Upper lobe of right lung (tissue), 1 donor: ENCODE results near the gene VTA1. TPM values are rescaled to one million over a fixed set of nuclear protein-coding genes. Genes with fewer than 3 reads are reported as not detected.
"Not testable (repeated sequence)": the region's sequence is repeated elsewhere in the genome, so short reads cannot be mapped to it uniquely, and the experiment has no call there.

ENCODE experiments used
- ATAC-seq: fragments of 200-7000 bp; cut with Tn5 transposase; one replicate; pipeline ENCODE4 v1.9.1; 2020; ENCODE audit warnings: mild to moderate bottlenecking, moderate library complexity
- DNase-seq: peaks from one replicate; pipeline ENCODE4 v3.0.0-alpha.2; 2020
- H3K27ac ChIP-seq: fragments of 200-600 bp; one replicate; pipeline ENCODE4 v1.8.0; 2022
- H3K27me3 ChIP-seq: fragments of 200-600 bp; one replicate; pipeline ENCODE4 v1.8.0; 2022; ENCODE audit warnings: mild to moderate bottlenecking
- H3K36me3 ChIP-seq: fragments of 200-600 bp; one replicate; pipeline ENCODE4 v1.8.0; 2022
- H3K4me1 ChIP-seq: fragments of 200-600 bp; one replicate; pipeline ENCODE4 v1.8.0; 2022
- H3K4me3 ChIP-seq: fragments of 200-600 bp; one replicate; pipeline ENCODE4 v1.8.0; 2022; ENCODE audit warnings: mild to moderate bottlenecking
- H3K9me3 ChIP-seq: fragments of 200-600 bp; one replicate; pipeline ENCODE4 v1.8.0; 2022
- intact Hi-C: fragments of 100-400 bp; cut with DNase I; formaldehyde crosslinking; loops from one replicate; pipeline ENCODE4 v1.11.0; 2022
- total RNA-seq: library from RNA; stranded (reverse); fragmentation: NEBNext Ultra II Directional; extraction: Animal tissue kit (Norgen Biotek cat#: 25700); gene quantifications from one replicate; pipeline ENCODE4 v1.2.1, GENCODE V29; 2021
- TF ChIP-seq, protein P1 (sequence below): fragments of 200-600 bp; IDR thresholded peaks from one replicate; pipeline ENCODE4 v1.8.0; 2022; ENCODE audit warnings: antibody characterized with exemption
- donor health status: DM: no; HTN: yes; CAD: no; lungs with severe emphysema.

VTA1 gene
- total RNA-seq, 1 donor from 2014 or later, result 31.8 TPM

DNA sequence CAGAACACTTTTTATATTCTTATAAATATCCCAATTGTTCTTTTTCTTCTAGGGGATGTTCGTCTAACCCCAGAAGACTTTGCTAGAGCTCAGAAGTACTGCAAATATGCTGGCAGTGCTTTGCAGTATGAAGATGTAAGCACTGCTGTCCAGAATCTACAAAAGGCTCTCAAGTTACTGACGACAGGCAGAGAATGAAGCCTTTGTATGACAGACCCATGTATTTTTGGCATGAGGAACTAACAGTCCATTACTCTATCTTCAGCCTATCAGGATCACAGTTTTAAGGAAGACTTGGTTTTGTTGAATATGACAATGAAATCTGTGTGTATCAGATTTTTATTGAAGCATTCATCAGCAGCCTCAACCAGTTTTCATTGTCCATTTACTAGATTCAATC, 71.4 kb downstream of the VTA1 start:
- Histone ChIP-seq H3K36me3 (peaks cover 29% of the 10 kb centered on the region), H3K27me3 (no peaks in the 10 kb centered on the region), H3K4me3 (no peak overlapping the region), H3K27ac (no peak overlapping the region), H3K4me1 (no peaks in the 10 kb centered on the region), H3K9me3 (no peaks in the 10 kb centered on the region)
- ATAC-seq (no peak), DNase-seq (no peak)
- intact Hi-C loops, result no loop called here
- TF ChIP-seq, protein P1, sequence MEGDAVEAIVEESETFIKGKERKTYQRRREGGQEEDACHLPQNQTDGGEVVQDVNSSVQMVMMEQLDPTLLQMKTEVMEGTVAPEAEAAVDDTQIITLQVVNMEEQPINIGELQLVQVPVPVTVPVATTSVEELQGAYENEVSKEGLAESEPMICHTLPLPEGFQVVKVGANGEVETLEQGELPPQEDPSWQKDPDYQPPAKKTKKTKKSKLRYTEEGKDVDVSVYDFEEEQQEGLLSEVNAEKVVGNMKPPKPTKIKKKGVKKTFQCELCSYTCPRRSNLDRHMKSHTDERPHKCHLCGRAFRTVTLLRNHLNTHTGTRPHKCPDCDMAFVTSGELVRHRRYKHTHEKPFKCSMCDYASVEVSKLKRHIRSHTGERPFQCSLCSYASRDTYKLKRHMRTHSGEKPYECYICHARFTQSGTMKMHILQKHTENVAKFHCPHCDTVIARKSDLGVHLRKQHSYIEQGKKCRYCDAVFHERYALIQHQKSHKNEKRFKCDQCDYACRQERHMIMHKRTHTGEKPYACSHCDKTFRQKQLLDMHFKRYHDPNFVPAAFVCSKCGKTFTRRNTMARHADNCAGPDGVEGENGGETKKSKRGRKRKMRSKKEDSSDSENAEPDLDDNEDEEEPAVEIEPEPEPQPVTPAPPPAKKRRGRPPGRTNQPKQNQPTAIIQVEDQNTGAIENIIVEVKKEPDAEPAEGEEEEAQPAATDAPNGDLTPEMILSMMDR, result no peak

- no peak for DNase-seq
- Histone ChIP-seq H3K4me1 (no peaks in the 10 kb centered on the region), H3K27ac (no peak overlapping the region), H3K36me3 (peaks cover 18% of the 10 kb centered on the region), H3K27me3 (no peaks in the 10 kb centered on the region), H3K4me3 (no peak overlapping the region), H3K9me3 (no peaks in the 10 kb centered on the region)
- ATAC-seq, result no peak
- intact Hi-C loops, result no loop called here
- TF ChIP-seq, protein P1, result no peak
Observed at GRCh38 chr6:142222022-142222421, 75.0 kb downstream of the VTA1 start.

- Histone ChIP-seq H3K36me3 (peaks cover 5% of the 10 kb centered on the region), H3K27me3 (no peaks in the 10 kb centered on the region), H3K4me3 (no peak overlapping the region), H3K27ac (no peak overlapping the region), H3K9me3 (no peaks in the 10 kb centered on the region), H3K4me1 (no peaks in the 10 kb centered on the region)
- TF ChIP-seq, protein P1, result no peak
- no peak for DNase-seq
- intact Hi-C loops, result no loop called here
- no peak for ATAC-seq
Observed at GRCh38 chr6:142223938-142224337, 76.9 kb downstream of the VTA1 start.

DNA sequence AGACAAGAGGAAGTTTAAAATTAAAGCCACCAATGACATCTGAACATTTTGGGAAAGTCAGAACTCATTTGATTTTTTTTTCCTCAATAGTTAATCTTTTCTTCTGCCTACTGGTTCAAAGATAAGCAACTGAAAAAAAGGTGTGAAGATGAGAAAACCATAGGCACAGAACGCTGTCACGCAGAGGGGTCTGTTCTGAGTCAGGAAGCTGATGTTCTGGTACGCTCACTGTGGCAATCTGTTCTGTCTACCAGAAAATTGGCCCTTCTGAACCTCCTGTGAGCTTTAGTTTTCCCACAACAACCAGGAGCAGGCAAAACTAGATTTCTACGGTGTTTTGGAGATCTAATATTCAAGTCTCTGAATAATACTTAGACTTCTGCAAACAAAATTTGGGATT, 78.1 kb downstream of the VTA1 start:
- Histone ChIP-seq H3K27ac (no peak overlapping the region), H3K4me3 (no peak overlapping the region), H3K4me1 (no peaks in the 10 kb centered on the region), H3K36me3 (no peaks in the 10 kb centered on the region), H3K27me3 (no peaks in the 10 kb centered on the region), H3K9me3 (no peaks in the 10 kb centered on the region)
- ATAC-seq (no peak), DNase-seq (no peak)
- intact Hi-C loops, result no loop called here
- TF ChIP-seq, protein P1, result no peak

DNA sequence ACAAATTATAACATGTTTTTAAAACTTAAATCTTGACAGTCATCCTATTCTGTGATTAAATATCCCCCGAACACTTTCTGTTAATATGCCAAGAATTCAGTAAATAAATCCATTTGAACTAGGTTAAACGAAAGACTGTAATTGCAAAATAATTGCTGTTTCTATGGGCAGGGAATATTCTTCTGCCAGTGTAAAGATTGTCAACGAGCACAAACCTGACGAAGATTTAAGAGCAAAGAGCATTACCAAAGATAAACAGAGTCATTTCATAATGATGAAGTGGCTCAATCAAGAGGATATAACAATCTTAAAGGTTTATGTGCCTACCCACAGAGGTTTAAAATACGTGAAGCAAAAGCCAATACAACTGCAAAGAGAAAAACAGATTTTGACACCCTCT, 78.5 kb downstream of the VTA1 start:
- DNase-seq (no peak), ATAC-seq (no peak)
- Histone ChIP-seq H3K27ac (no peak overlapping the region), H3K27me3 (no peaks in the 10 kb centered on the region), H3K9me3 (no peaks in the 10 kb centered on the region), H3K36me3 (no peaks in the 10 kb centered on the region), H3K4me1 (no peaks in the 10 kb centered on the region), H3K4me3 (no peak overlapping the region)
- TF ChIP-seq, protein P1, result no peak
- intact Hi-C loops, result no loop called here

DNA sequence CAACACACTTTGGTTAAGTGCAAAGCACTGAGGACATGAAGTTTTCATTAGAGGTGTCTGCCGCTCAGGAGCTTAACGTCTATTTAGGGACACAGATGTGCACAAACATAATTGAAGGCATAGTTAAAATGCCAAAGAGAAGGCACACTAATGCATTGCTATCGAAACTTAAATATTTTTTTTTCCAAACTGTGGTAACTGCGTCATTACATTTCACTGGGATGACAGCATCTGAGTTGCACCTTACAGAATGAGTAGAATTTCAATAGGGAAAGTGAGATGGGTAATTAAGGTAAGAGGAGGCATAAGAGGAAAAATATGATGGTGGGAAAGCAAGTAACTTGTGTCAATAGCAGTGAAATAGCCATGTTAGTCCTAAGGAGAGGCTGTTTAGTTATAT, 79.7 kb downstream of the VTA1 start:
- H3K4me1 ChIP-seq, result no peaks in the 10 kb centered on the region
- ATAC-seq, result no peak
- TF ChIP-seq, protein P1, result no peak
- no peak overlapping the region for H3K4me3 ChIP-seq
- no peaks in the 10 kb centered on the region for H3K36me3 ChIP-seq
- no peak for DNase-seq
- H3K27me3 ChIP-seq, result no peaks in the 10 kb centered on the region
- no peaks in the 10 kb centered on the region for H3K9me3 ChIP-seq
- intact Hi-C loops, result no loop called here
- no peak overlapping the region for H3K27ac ChIP-seq

DNA sequence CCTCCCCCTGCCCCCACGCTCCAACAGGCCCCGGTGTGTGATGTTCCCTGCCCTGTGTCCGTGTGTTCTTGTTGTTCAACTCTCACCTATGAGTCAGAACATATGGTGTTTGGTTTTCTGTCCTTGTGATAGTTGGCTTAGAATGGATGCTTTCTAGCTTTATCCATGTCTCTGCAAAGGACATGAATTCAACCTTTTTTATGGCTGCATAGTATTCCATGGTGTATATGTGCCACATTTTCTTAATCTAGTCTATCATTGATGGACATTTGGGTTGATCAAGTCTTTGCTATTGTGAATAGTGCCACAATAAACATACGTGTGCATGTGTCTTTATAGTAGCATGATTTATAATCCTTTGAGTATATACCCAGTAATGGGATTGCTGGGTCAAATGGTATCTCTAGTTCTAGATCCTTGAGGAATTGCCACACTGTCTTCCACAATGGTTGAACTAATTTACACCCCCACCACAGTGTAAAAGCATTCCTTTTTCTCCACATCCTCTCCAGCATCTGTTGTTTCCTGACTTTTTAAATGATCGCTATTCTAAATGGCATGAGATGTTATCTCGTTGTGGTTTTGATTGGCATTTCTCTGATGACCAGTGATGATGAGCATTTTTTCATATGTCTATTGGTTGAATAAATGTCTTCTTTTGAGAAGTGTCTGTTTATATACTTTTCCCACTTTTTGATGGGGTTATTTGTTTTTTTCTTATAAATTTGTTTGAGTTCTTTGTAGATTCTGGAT, 82.6 kb downstream of the VTA1 start:
- DNase-seq, H3K27ac ChIP-seq, H3K4me1 ChIP-seq, H3K9me3 ChIP-seq, H3K36me3 ChIP-seq, H3K27me3 ChIP-seq, ATAC-seq, H3K4me3 ChIP-seq, intact Hi-C loops: not testable (repeated sequence)
